Skeletal muscle satellite cell (primary cell): ENCODE measurements around the gene SGSM2.

Experiments used
- H3K27me3 ChIP-seq: 2 replicates; pipeline ENCODE4 v1.7.0; 2013; ENCODE audit warnings: low read length; ENCODE audit not compliant: control insufficient read depth, insufficient read depth
- H3K36me3 ChIP-seq: 2 replicates; pipeline ENCODE4 v1.7.0; 2013; ENCODE audit warnings: mild to moderate bottlenecking, control low read depth, low read length; ENCODE audit not compliant: insufficient read depth
- H3K4me1 ChIP-seq: 2 replicates; pipeline ENCODE4 v1.7.0; 2013; ENCODE audit warnings: low read length; ENCODE audit not compliant: control insufficient read depth, insufficient read depth
- H3K4me2 ChIP-seq: 2 replicates; pipeline ENCODE4 v1.7.0; 2013; ENCODE audit warnings: mild to moderate bottlenecking, low read length
- H3K4me3 ChIP-seq: 2 replicates; pipeline ENCODE4 v1.7.0; 2013; ENCODE audit warnings: low read length
- H3K9ac ChIP-seq: 2 replicates; pipeline ENCODE4 v1.7.0; 2013; ENCODE audit warnings: mild to moderate bottlenecking, low read depth, low read length, moderate library complexity
- H3K9me3 ChIP-seq: replicated peaks from 2 replicates; pipeline ENCODE4 v1.7.0; 2013; ENCODE audit warnings: mild to moderate bottlenecking, control low read depth, low read length

SGSM2 gene

GRCh38 chr17:2362016-2362415 is 24.7 kb downstream of the SGSM2 start:
- Histone ChIP-seq H3K36me3 (peaks cover 25% of the 10 kb centered on the region), H3K9me3 (no peaks in the 10 kb centered on the region), H3K4me1 (peaks cover 17% of the 10 kb centered on the region), H3K27me3 (no peaks in the 10 kb centered on the region), H3K9ac (no peak overlapping the region), H3K4me3 (no peak overlapping the region), H3K4me2 (no peak overlapping the region)

- no peak overlapping the region for H3K4me3 ChIP-seq
- no peak overlapping the region for H3K9ac ChIP-seq
- no peaks in the 10 kb centered on the region for H3K9me3 ChIP-seq
- no peaks in the 10 kb centered on the region for H3K27me3 ChIP-seq
- peaks cover 17% of the 10 kb centered on the region for H3K4me1 ChIP-seq
- H3K36me3 ChIP-seq = peaks cover 25% of the 10 kb centered on the region
- no peak overlapping the region for H3K4me2 ChIP-seq
Observed at GRCh38 chr17:2362416-2362815, 25.1 kb downstream of the SGSM2 start.

GRCh38 chr17:2362881-2363280 is 25.6 kb downstream of the SGSM2 start:
- Histone ChIP-seq H3K9ac (no peak overlapping the region), H3K9me3 (no peaks in the 10 kb centered on the region), H3K4me3 (no peak overlapping the region), H3K36me3 (peaks cover 22% of the 10 kb centered on the region), H3K4me2 (no peak overlapping the region), H3K4me1 (peaks cover 17% of the 10 kb centered on the region), H3K27me3 (no peaks in the 10 kb centered on the region)

GRCh38 chr17:2363318-2363717 is 26.0 kb downstream of the SGSM2 start:
- Histone ChIP-seq H3K9ac (no peak overlapping the region), H3K27me3 (no peaks in the 10 kb centered on the region), H3K4me3 (no peak overlapping the region), H3K36me3 (peaks cover 21% of the 10 kb centered on the region), H3K4me1 (peaks cover 17% of the 10 kb centered on the region), H3K4me2 (no peak overlapping the region), H3K9me3 (no peaks in the 10 kb centered on the region)

- Histone ChIP-seq H3K4me2 (no peak overlapping the region), H3K36me3 (peaks cover 21% of the 10 kb centered on the region), H3K9me3 (no peaks in the 10 kb centered on the region), H3K4me3 (no peak overlapping the region), H3K4me1 (peaks cover 11% of the 10 kb centered on the region), H3K27me3 (no peaks in the 10 kb centered on the region), H3K9ac (no peak overlapping the region)
Observed at GRCh38 chr17:2363851-2364762, 26.8 kb downstream of the SGSM2 start.

GRCh38 chr17:2364763-2365116 is 27.4 kb downstream of the SGSM2 start:
- H3K9me3 ChIP-seq = no peaks in the 10 kb centered on the region
- H3K36me3 ChIP-seq = peaks cover 21% of the 10 kb centered on the region
- H3K27me3 ChIP-seq = no peaks in the 10 kb centered on the region
- H3K9ac ChIP-seq = no peak overlapping the region
- H3K4me1 ChIP-seq = peaks cover 4% of the 10 kb centered on the region
- no peak overlapping the region for H3K4me2 ChIP-seq
- H3K4me3 ChIP-seq = no peak overlapping the region

- peaks cover 21% of the 10 kb centered on the region for H3K36me3 ChIP-seq
Observed at GRCh38 chr17:2365132-2365531, 27.8 kb downstream of the SGSM2 start.

GRCh38 chr17:2366747-2367494 is 29.6 kb downstream of the SGSM2 start:
- Histone ChIP-seq H3K27me3 (no peaks in the 10 kb centered on the region), H3K9ac (no peak overlapping the region), H3K4me3 (no peak overlapping the region), H3K4me1 (no peaks in the 10 kb centered on the region), H3K9me3 (no peaks in the 10 kb centered on the region), H3K4me2 (no peak overlapping the region), H3K36me3 (peaks cover 21% of the 10 kb centered on the region)

More at GRCh38 chr17:2365132-2365531, 27.8 kb downstream of the SGSM2 start:
- H3K27me3 ChIP-seq = no peaks in the 10 kb centered on the region
- H3K4me1 ChIP-seq = peaks cover under 1% of the 10 kb centered on the region
- no peak overlapping the region for H3K9ac ChIP-seq
- no peak overlapping the region for H3K4me2 ChIP-seq
- no peak overlapping the region for H3K4me3 ChIP-seq
- no peaks in the 10 kb centered on the region for H3K9me3 ChIP-seq

GRCh38 chr17:2368359-2368758 is 31.1 kb downstream of the SGSM2 start:
- Histone ChIP-seq H3K4me3 (no peak overlapping the region), H3K27me3 (no peaks in the 10 kb centered on the region), H3K36me3 (peaks cover 15% of the 10 kb centered on the region), H3K9me3 (no peaks in the 10 kb centered on the region), H3K4me2 (no peak overlapping the region), H3K4me1 (no peaks in the 10 kb centered on the region), H3K9ac (no peak overlapping the region)

- Histone ChIP-seq H3K4me3 (no peak overlapping the region), H3K9ac (no peak overlapping the region), H3K36me3 (peaks cover 15% of the 10 kb centered on the region), H3K9me3 (no peaks in the 10 kb centered on the region), H3K27me3 (no peaks in the 10 kb centered on the region), H3K4me1 (no peaks in the 10 kb centered on the region), H3K4me2 (no peak overlapping the region)
Observed at GRCh38 chr17:2369039-2369438, 31.7 kb downstream of the SGSM2 start.

GRCh38 chr17:2369551-2370210 is 32.4 kb downstream of the SGSM2 start:
- Histone ChIP-seq H3K4me1 (no peaks in the 10 kb centered on the region), H3K4me2 (no peak overlapping the region), H3K9me3 (no peaks in the 10 kb centered on the region), H3K36me3 (peaks cover 11% of the 10 kb centered on the region), H3K27me3 (no peaks in the 10 kb centered on the region), H3K4me3 (no peak overlapping the region), H3K9ac (no peak overlapping the region)
